Liver (tissue), 3 donors: ENCODE measurements around the gene OSGIN1.

Experiments used
- ATF3 ChIP-seq: IDR thresholded peaks from 2 replicates; pipeline ENCODE4 v1.6.1; 2016; ENCODE audit warnings: antibody characterized with exemption
- CTCF ChIP-seq: fragments of 150-350 bp; IDR thresholded peaks from 2 replicates; pipeline ENCODE4 v1.5.1; 2017; ENCODE audit warnings: improper control_type of control experiment, low read depth, low read length; ENCODE audit not compliant: missing input control
- EGR1 ChIP-seq, 2 donors: IDR thresholded peaks; 2 replicates each; pipeline ENCODE4 v1.6.1; 2016 to 2018; ENCODE audit warnings: antibody characterized with exemption in 2 of 2, low read depth in 2 of 2
- FOXA1 ChIP-seq: IDR thresholded peaks from 2 replicates; pipeline ENCODE4 v1.6.1; 2016; ENCODE audit warnings: antibody characterized with exemption
- HNF4G ChIP-seq: IDR thresholded peaks from 2 replicates; pipeline ENCODE4 v1.6.1; 2016; ENCODE audit warnings: antibody characterized with exemption
- JUND ChIP-seq, 2 donors: IDR thresholded peaks; 2 replicates each; pipeline ENCODE4 v1.6.1; 2016; ENCODE audit warnings: antibody characterized with exemption in 2 of 2
- RAD21 ChIP-seq, 2 donors: IDR thresholded peaks; 2 replicates each; pipeline ENCODE4 v1.6.1; 2016; ENCODE audit warnings: antibody characterized with exemption in 2 of 2, mild to moderate bottlenecking in 2 of 2
- REST ChIP-seq: IDR thresholded peaks from 2 replicates; pipeline ENCODE4 v1.6.1; 2016; ENCODE audit warnings: antibody characterized with exemption, mild to moderate bottlenecking
- SP1 ChIP-seq: IDR thresholded peaks from 2 replicates; pipeline ENCODE4 v1.6.1; 2018; ENCODE audit warnings: antibody characterized with exemption, mild to moderate bottlenecking
- TAF1 ChIP-seq: conservative IDR thresholded peaks from 2 replicates; pipeline ENCODE4 v1.6.1; 2016; ENCODE audit warnings: antibody characterized with exemption, mild to moderate bottlenecking
- YY1 ChIP-seq: IDR thresholded peaks from 2 replicates; pipeline ENCODE4 v1.6.1; 2016; ENCODE audit warnings: antibody characterized with exemption, mild to moderate bottlenecking
- ZBTB33 ChIP-seq: IDR thresholded peaks from 2 replicates; pipeline ENCODE4 v1.6.1; 2016; ENCODE audit warnings: antibody characterized with exemption
- donor health status: healthy.
- donor health status: healthy.

GRCh38 chr16:83983491-83983890, 30.5 kb downstream of the OSGIN1 start:
- TF ChIP-seq CTCF (no peak), REST (no peak), RAD21 (IDR thresholded peaks at IDR 0.05) (no peak), FOXA1 (no peak), HNF4G (no peak), ATF3 (no peak), EGR1 (IDR thresholded peaks at IDR 0.05; ENCODE audit: low read depth in 2 of 2) (no peak), JUND (IDR thresholded peaks at IDR 0.05) (no peak), SP1 (no peak), ZBTB33 (no peak), YY1 (no peak), TAF1 (no peak)
